Liver (tissue), 9 donors: Measurements from ENCODE around the gene EIF3K. TPM values are rescaled to one million over a fixed set of nuclear protein-coding genes. Genes with fewer than 3 reads are reported as not detected.

Source experiments
- DNase-seq: peaks from one replicate; pipeline ENCODE4 v3.0.0-alpha.2; 2017; ENCODE audit warnings: low spot score
- H3K27ac ChIP-seq, 2 donors: one replicate each; pipeline ENCODE4 v1.7.0; 2013; ENCODE audit warnings: inconsistent platforms in 2 of 2, low read length in 2 of 2, control low read depth in 1 of 2, low read depth in 1 of 2, mild to moderate bottlenecking in 1 of 2
- H3K27me3 ChIP-seq, 4 donors: one replicate each; pipeline versions ENCODE4 v1.6.1 to v1.7.0; 2013; ENCODE audit warnings: low read length in 3 of 4, inconsistent platforms in 1 of 4, mild to moderate bottlenecking in 1 of 4, moderate library complexity in 1 of 4; ENCODE audit not compliant: control insufficient read depth in 4 of 4, insufficient read depth in 4 of 4
- H3K36me3 ChIP-seq, 4 donors: one replicate each; pipeline versions ENCODE4 v1.6.1 to v1.7.0; 2013; ENCODE audit warnings: low read length in 3 of 4, mild to moderate bottlenecking in 3 of 4, low read depth in 1 of 4, moderate library complexity in 1 of 4; ENCODE audit not compliant: control insufficient read depth in 4 of 4, insufficient read depth in 3 of 4
- H3K4me1 ChIP-seq, 4 donors: one replicate each; pipeline versions ENCODE4 v1.6.1 to v1.7.0; 2013; ENCODE audit warnings: low read length in 3 of 4, mild to moderate bottlenecking in 3 of 4, moderate library complexity in 1 of 4; ENCODE audit not compliant: control insufficient read depth in 4 of 4, insufficient read depth in 4 of 4
- H3K4me3 ChIP-seq, 3 donors: one replicate each; pipeline versions ENCODE4 v1.6.1 to v1.7.0; 2013; ENCODE audit warnings: low read length in 3 of 3, control low read depth in 1 of 3, low read depth in 1 of 3, mild to moderate bottlenecking in 1 of 3
- H3K9ac ChIP-seq, 2 donors: one replicate each; pipeline ENCODE4 v1.7.0; 2013; ENCODE audit warnings: low read length in 2 of 2, mild to moderate bottlenecking in 2 of 2, moderate library complexity in 2 of 2, control low read depth in 1 of 2, low read depth in 1 of 2
- H3K9me3 ChIP-seq, 4 donors: one replicate each; pipeline versions ENCODE4 v1.6.1 to v1.7.0; 2013; ENCODE audit warnings: low read length in 3 of 4; ENCODE audit not compliant: control insufficient read depth in 4 of 4
- ATF3 ChIP-seq: IDR thresholded peaks from 2 replicates; pipeline ENCODE4 v1.6.1; 2016; ENCODE audit warnings: antibody characterized with exemption
- EGR1 ChIP-seq, 2 donors: IDR thresholded peaks; 2 replicates each; pipeline ENCODE4 v1.6.1; 2016 to 2018; ENCODE audit warnings: antibody characterized with exemption in 2 of 2, low read depth in 2 of 2
- FOXA1 ChIP-seq: IDR thresholded peaks from 2 replicates; pipeline ENCODE4 v1.6.1; 2016; ENCODE audit warnings: antibody characterized with exemption
- FOXA2 ChIP-seq: IDR thresholded peaks from 2 replicates; pipeline ENCODE4 v1.6.1; 2016; ENCODE audit warnings: antibody characterized with exemption
- GABPA ChIP-seq, 2 donors: IDR thresholded peaks in 1 of 2; conservative IDR thresholded peaks in 1 of 2; 2 replicates each; pipeline ENCODE4 v1.6.1; 2016; ENCODE audit warnings: antibody characterized with exemption in 2 of 2, mild to moderate bottlenecking in 1 of 2, moderate library complexity in 1 of 2
- HNF4A ChIP-seq, 2 donors: conservative IDR thresholded peaks; 2 replicates each; pipeline ENCODE4 v1.6.1; 2016; ENCODE audit warnings: antibody characterized with exemption in 2 of 2, mild to moderate bottlenecking in 2 of 2
- HNF4G ChIP-seq: IDR thresholded peaks from 2 replicates; pipeline ENCODE4 v1.6.1; 2016; ENCODE audit warnings: antibody characterized with exemption
- JUND ChIP-seq, 2 donors: IDR thresholded peaks; 2 replicates each; pipeline ENCODE4 v1.6.1; 2016; ENCODE audit warnings: antibody characterized with exemption in 2 of 2
- NR2F2 ChIP-seq: IDR thresholded peaks from 2 replicates; pipeline ENCODE4 v1.6.1; 2016; ENCODE audit warnings: antibody characterized with exemption
- RAD21 ChIP-seq, 2 donors: IDR thresholded peaks; 2 replicates each; pipeline ENCODE4 v1.6.1; 2016; ENCODE audit warnings: antibody characterized with exemption in 2 of 2, mild to moderate bottlenecking in 2 of 2
- RXRA ChIP-seq, 2 donors: IDR thresholded peaks; 2 replicates each; pipeline ENCODE4 v1.6.1; 2017 to 2018; ENCODE audit warnings: antibody characterized with exemption in 2 of 2, mild to moderate bottlenecking in 1 of 2
- SP1 ChIP-seq: IDR thresholded peaks from 2 replicates; pipeline ENCODE4 v1.6.1; 2018; ENCODE audit warnings: antibody characterized with exemption, mild to moderate bottlenecking
- TAF1 ChIP-seq: conservative IDR thresholded peaks from 2 replicates; pipeline ENCODE4 v1.6.1; 2016; ENCODE audit warnings: antibody characterized with exemption, mild to moderate bottlenecking
- YY1 ChIP-seq: IDR thresholded peaks from 2 replicates; pipeline ENCODE4 v1.6.1; 2016; ENCODE audit warnings: antibody characterized with exemption, mild to moderate bottlenecking
- ZBTB33 ChIP-seq: IDR thresholded peaks from 2 replicates; pipeline ENCODE4 v1.6.1; 2016; ENCODE audit warnings: antibody characterized with exemption
- WGBS: extraction: QIAGEN DNeasy Blood & Tissue Kit; methylation state at CpG from one replicate; pipeline ENCODE4 v1.1.7; 2013; 5-methylcytosine and 5-hydroxymethylcytosine counted together
- polyA plus RNA-seq, 2 donors: library from polyadenylated mRNA; stranded (reverse) in 1 of 2; unstranded in 1 of 2; fragments of 200-250 nt in 1 of 2; fragments of >200 nt in 1 of 2; fragmentation: Nextera tagmentation in 1 of 2; extraction: Ambion mirVana in 1 of 2; gene quantifications; one replicate each; pipeline versions ENCODE4 v1.2.1 to v1.2.3, GENCODE V29; 2013 to 2015
- total RNA-seq, 2 donors: library from RNA; depleted of rRNA; stranded (reverse); fragments of >200 nt; gene quantifications; one replicate each; pipeline ENCODE4 v1.2.3, GENCODE V29; 2014
- TF ChIP-seq, protein P1 (sequence below): IDR thresholded peaks from 2 replicates; pipeline ENCODE4 v1.6.1; 2016; ENCODE audit warnings: antibody characterized with exemption
- TF ChIP-seq, protein P2 (sequence below): IDR thresholded peaks from 2 replicates; pipeline ENCODE4 v1.6.1; 2016; ENCODE audit warnings: antibody characterized with exemption, mild to moderate bottlenecking
- TF ChIP-seq, protein P3 (sequence below): fragments of 150-350 bp; IDR thresholded peaks from 2 replicates; pipeline ENCODE4 v1.5.1; 2017; ENCODE audit warnings: improper control_type of control experiment, low read depth, low read length; ENCODE audit not compliant: missing input control
- donor health status: healthy.
- donor health status: healthy.
- donor health status: healthy.
- donor health status: healthy.
- donor health status: healthy.

The EIF3K gene
- total and polyA plus RNA-seq, 4 donors = 118 to 240 (median 151) TPM

DNA sequence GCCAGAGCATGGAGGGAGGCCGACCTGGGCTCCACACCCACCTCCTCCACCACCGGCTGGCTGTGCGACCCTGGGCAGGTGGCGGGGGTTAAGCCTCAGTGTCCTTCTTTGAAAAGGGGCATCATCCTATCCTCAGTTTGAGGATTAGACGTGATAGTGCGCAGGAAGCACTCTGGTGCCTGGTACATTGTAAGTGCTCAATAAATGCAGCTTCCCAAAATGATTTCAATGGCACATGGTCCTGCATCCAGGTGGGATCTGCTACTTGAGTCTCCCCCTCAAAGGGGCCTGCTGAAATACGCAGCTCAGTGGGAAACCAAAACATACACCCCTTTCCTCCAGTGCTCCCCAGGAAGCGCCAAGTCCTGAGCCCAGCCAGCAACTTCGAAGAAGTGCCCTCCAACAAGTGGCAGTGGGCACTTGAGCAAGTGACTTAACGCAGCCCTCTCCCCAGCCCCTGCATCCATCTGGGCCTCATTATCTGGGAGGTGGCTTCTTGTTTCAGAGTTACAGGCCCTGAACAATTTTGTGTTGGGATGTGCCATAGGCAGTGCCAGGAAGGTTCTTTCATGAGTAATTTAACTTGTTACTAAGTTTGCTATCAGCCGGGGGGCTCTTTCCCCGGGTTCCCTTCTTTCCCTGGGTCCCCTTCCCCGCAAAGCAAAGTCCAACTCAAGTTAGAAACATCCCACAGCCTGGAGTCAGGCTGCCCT is 46.4 kb downstream of the EIF3K start:
- DNase-seq = no peak
- Histone ChIP-seq H3K4me1 (peaks cover 24 to 70% (median 58%) of the 10 kb centered on the region in 4 donors), H3K9ac (no peak overlapping the region), H3K4me3 (no peak overlapping the region), H3K27me3 (no peaks in the 10 kb centered on the region), H3K27ac (peak overlapping the region; percentile 75 to 92), H3K9me3 (no peaks in the 10 kb centered on the region), H3K36me3 (no peaks in the 10 kb centered on the region)
- TF ChIP-seq YY1 = no peak
- TF ChIP-seq RXRA (IDR thresholded peaks at IDR 0.05) = no peak
- no peak for TF ChIP-seq HNF4A (conservative IDR thresholded peaks at IDR 0.05)
- no peak for TF ChIP-seq FOXA1
- TF ChIP-seq GABPA (IDR thresholded peaks at IDR 0.05 in 1 of 2, conservative IDR thresholded peaks at IDR 0.05 in 1 of 2) = no peak
- TF ChIP-seq SP1 = no peak
- no peak for TF ChIP-seq ZBTB33
- no peak for TF ChIP-seq NR2F2
- TF ChIP-seq JUND (IDR thresholded peaks at IDR 0.05) = no peak
- TF ChIP-seq HNF4G = no peak
- no peak for TF ChIP-seq FOXA2
- TF ChIP-seq, protein P1, sequence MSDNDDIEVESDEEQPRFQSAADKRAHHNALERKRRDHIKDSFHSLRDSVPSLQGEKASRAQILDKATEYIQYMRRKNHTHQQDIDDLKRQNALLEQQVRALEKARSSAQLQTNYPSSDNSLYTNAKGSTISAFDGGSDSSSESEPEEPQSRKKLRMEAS = no peak
- TF ChIP-seq EGR1 (IDR thresholded peaks at IDR 0.05; ENCODE audit: low read depth in 2 of 2) = no peak
- TF ChIP-seq RAD21 (IDR thresholded peaks at IDR 0.05) = no peak
- no peak for TF ChIP-seq ATF3
- no peak for TF ChIP-seq TAF1
- TF ChIP-seq, protein P2, sequence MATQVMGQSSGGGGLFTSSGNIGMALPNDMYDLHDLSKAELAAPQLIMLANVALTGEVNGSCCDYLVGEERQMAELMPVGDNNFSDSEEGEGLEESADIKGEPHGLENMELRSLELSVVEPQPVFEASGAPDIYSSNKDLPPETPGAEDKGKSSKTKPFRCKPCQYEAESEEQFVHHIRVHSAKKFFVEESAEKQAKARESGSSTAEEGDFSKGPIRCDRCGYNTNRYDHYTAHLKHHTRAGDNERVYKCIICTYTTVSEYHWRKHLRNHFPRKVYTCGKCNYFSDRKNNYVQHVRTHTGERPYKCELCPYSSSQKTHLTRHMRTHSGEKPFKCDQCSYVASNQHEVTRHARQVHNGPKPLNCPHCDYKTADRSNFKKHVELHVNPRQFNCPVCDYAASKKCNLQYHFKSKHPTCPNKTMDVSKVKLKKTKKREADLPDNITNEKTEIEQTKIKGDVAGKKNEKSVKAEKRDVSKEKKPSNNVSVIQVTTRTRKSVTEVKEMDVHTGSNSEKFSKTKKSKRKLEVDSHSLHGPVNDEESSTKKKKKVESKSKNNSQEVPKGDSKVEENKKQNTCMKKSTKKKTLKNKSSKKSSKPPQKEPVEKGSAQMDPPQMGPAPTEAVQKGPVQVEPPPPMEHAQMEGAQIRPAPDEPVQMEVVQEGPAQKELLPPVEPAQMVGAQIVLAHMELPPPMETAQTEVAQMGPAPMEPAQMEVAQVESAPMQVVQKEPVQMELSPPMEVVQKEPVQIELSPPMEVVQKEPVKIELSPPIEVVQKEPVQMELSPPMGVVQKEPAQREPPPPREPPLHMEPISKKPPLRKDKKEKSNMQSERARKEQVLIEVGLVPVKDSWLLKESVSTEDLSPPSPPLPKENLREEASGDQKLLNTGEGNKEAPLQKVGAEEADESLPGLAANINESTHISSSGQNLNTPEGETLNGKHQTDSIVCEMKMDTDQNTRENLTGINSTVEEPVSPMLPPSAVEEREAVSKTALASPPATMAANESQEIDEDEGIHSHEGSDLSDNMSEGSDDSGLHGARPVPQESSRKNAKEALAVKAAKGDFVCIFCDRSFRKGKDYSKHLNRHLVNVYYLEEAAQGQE = no peak
- 73% methylated on average over 13 of the region's 13 CpGs for WGBS

GRCh38 chr19:38665950-38666662 is 47.1 kb downstream of the EIF3K start:
- WGBS = 73% methylated on average over 19 of the region's 19 CpGs
- Histone ChIP-seq H3K4me1 (peaks cover 23 to 70% (median 64%) of the 10 kb centered on the region in 4 donors), H3K27me3 (no peaks in the 10 kb centered on the region), H3K36me3 (no peaks in the 10 kb centered on the region), H3K4me3 (no peak overlapping the region), H3K9ac (no peak overlapping the region), H3K9me3 (no peaks in the 10 kb centered on the region), H3K27ac (peak overlapping the region; percentile 75 to 92)
- no peak for DNase-seq
- TF ChIP-seq EGR1 (IDR thresholded peaks at IDR 0.05; ENCODE audit: low read depth in 2 of 2) (no peak), YY1 (peak; percentile 19), HNF4A (conservative IDR thresholded peaks at IDR 0.05) (no peak), RXRA (IDR thresholded peaks at IDR 0.05) (peak; percentile 39 to 56), SP1 (peak; percentile 53), NR2F2 (peak; percentile 98), ATF3 (no peak)
- TF ChIP-seq, protein P2 = no peak
- TF ChIP-seq, protein P3, sequence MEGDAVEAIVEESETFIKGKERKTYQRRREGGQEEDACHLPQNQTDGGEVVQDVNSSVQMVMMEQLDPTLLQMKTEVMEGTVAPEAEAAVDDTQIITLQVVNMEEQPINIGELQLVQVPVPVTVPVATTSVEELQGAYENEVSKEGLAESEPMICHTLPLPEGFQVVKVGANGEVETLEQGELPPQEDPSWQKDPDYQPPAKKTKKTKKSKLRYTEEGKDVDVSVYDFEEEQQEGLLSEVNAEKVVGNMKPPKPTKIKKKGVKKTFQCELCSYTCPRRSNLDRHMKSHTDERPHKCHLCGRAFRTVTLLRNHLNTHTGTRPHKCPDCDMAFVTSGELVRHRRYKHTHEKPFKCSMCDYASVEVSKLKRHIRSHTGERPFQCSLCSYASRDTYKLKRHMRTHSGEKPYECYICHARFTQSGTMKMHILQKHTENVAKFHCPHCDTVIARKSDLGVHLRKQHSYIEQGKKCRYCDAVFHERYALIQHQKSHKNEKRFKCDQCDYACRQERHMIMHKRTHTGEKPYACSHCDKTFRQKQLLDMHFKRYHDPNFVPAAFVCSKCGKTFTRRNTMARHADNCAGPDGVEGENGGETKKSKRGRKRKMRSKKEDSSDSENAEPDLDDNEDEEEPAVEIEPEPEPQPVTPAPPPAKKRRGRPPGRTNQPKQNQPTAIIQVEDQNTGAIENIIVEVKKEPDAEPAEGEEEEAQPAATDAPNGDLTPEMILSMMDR = no peak
- TF ChIP-seq, protein P1 = peak; percentile 26
